ENCODE results near the gene IL12RB2.
"Not testable (repeated sequence)": the region's sequence is repeated elsewhere in the genome, so short reads cannot be mapped to it uniquely, and the experiment has no call there.

Gene IL12RB2

DNA sequence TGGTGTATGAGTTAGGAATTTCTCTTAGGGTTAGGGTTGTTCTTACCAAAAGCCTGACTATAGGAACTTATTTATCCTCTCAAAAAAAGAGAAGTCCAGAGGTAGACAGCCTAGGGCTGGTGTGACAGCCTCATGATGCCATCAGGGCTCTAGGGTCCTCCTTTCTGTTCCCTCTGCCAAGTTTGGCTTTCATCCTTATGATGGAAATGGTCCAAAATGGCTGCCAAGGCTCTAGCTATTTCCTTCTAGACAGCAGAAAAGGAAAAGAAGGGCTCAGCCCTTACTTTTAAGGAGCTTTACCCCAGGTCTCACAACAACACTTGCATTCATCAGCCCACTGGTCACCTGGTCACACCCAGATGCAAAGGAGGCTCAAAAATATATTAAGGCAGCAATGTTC is 44.5 kb downstream of the IL12RB2 start:
- DNase-seq, result no peak

DNA sequence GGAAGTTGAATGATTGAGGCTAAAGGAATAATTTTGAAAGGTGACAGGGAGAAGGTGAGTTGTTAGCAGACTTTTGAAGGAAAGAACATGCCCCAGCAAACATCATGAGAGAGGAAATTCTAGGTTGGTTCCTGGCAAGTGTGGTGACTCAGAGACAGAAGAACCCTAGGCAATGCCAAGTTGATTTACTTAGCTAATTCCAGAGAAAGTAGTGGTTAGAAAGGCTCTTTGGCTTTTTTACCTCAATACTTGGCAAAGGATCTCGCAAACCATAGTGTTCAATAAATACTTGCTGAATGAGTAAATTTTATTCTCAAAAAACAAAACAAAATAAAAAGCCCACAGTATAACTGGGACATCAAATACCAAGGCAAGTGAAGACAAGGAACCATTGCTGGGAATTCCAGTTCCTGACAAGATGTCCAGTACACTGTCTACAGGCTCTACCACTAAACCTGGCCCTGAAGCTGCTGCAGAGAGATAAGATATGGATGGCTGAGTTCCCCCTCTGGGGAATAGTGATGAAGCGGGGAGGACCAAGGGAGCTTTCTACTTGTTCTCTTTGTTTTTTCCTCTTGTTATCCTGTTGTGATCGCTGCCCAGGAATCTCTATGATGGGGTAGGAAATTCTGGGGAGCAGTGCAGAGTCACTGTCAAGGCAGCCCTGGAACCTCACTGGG is 48.2 kb downstream of the IL12RB2 start:
- no peak for DNase-seq

DNA sequence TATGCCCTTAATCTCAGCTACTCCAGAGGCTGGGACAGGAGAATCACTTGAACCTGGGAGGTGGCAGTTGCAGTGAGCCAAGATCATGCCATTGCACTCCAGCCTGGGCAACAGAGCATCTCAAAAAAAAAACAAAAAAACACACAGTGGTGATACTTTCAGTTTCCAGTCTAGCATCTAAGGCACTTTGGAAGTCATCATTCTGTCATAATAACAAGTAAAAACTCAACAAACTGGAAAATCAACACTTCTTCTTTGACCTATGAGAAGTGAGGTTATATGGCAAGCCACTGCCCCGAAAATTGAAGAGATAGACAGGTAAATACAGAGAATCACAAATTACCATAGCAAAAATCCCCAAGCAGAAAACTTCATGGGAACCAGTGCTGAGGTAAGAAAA is 51.9 kb downstream of the IL12RB2 start:
- DNase-seq, result no peak

DNA sequence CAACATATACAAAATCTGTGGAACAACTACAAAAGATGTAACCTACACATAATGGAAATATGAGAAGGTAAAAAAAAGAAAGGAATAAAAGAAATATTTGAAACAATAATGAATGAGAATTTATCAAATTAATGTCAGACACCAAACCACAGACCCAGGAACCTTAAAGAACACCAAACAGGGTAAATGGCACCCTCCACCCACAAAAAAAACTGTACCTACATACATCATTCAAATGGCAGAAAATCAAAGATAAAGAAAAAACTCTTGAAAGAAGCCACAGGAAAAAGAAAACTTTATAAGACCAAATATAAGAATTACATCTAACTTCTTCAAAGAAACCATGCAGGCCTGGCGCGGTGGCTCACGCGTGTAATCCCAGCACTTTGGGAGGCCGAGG is 54.0 kb downstream of the IL12RB2 start:
- no peak for DNase-seq

DNA sequence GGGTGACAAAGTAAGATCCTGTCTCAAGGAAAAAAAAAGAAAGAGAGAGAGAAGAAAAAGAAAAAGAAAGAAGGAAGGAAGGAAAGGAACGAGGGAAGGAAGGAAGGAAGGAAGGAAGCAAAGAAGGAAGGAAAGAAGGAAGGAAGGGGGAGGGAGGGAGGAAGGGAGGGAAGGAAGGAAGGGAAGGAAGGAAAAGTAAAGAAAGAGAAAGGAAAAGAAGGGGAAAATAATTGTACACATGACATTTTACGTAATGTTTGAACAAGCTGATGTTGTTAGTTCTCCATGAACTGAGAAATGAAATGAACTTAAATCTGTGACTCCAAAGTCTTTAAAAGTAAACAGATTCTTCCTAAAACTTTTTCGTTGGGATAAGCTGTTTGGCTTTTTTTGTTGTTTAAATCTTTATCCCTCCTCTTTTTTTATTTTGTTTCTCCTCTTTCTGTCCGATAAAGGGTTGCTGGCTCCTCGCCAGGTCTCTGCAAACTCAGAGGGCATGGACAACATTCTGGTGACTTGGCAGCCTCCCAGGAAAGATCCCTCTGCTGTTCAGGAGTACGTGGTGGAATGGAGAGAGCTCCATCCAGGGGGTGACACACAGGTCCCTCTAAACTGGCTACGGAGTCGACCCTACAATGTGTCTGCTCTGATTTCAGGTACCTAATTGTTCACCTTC is 59.8 kb downstream of the IL12RB2 start:
- peak; percentile 18 for DNase-seq

DNA sequence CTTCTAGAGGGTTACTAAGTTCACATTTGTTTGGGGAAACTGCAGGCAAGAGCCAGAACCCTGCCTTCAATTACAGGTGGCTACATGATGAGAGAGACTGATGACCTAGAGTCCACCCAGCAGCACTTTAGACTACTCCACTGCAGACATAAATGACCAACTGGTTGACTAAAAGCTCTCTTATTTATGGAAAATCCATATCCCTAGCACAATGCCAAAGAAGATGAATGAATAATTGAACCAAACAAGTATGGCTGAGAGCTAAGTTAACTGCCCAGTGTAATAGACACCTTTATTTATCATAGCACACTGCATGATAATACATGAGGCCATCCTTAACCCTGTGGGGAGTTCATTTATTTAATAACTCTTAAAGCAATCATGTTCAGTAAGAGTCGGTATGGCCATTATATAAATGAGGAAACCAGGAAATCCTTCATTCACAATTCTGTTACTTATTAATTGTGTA is 60.4 kb downstream of the IL12RB2 start:
- no peak for DNase-seq

DNA sequence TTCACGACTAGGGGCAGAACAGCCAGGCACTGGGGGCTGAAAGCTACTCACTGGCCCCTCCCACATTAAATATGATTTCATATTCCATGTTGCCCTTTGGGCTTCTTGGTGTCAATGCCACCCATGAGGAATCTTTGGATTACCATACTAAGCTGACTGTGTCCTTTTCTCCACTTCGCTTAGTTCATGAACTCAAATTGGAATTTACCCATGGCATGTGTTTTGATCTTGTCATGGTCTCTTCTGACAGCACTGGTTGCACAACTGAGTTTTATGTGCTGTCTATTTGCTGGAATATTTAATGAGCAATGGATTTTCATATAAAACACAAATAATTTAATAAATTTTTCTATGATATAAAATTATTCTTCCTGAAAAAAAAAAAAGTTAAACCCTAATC is 63.4 kb downstream of the IL12RB2 start:
- no peak for DNase-seq

DNA sequence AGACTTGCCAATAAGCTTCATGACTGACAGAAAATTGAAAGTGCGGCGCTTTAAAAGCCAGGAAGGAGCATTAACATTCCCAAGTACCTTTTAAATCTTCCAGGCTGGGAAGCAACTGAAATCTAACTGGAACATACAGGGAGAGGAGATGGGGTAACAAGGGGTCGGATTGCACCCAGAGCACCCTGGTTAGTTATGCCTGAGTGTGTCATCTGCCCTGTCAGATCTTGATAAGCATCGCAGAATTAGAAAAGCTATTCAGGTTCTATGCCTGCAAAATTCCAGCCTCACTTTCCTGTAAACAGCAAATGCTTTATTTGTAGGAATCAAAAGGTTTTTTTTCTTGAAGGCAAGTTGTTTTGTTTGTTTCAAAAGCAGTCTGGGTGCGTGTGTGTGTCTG is 64.0 kb downstream of the IL12RB2 start:
- no peak for DNase-seq

DNA sequence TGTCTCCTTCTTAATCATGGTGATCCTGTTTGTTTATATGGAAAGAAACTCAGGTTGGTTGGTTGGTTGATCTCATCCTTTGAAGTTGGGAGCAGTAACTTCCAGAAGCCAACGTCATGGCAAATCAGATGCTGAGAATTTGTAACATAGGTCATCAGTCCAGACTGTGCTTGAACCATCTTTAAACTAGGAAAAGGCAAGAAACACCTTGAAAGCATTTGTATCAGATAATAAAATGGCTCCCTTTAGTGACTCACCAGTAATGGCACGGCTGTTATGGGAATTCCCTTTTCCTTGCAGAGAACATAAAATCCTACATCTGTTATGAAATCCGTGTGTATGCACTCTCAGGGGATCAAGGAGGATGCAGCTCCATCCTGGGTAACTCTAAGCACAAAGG is 64.5 kb downstream of the IL12RB2 start:
- DNase-seq, result no peak

DNA sequence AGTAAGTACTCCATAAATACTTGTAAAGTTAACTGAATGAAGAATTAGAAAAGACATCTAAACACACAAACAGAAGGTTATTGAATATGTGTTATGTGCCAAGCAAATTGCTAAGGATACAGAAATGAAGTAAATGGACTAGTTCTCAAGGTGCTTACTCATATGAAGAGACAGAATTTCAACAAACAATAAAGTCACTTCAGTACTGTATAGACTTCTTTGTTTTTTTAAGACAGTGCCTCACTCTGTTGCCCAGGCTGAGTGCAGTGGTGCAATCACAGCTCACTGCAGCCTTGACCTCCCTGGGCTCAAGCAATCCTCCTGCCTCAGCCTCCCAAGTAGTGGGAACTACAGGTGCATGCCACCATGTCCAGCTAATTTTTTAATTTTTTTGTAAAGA is 65.2 kb downstream of the IL12RB2 start:
- no peak for DNase-seq

DNA sequence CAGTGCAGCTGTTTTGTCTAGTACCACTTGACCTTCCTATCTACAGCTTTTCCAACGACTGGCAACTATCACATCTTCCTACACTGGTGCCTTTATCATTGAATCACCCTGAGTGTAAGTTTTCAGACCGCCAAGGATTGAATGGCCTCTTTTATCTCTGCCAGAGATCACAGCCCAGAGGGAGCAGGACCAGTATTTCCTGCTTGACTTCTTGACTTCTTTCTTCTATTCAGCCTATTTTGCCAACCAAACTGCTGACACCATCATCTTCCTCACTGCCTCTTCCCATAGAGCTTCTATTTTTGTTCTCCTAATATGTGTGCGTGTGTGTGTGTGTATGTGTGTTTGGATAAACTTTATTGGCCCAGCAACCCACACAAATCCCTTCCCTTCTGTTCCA is 68.7 kb downstream of the IL12RB2 start:
- DNase-seq, result no peak

DNA sequence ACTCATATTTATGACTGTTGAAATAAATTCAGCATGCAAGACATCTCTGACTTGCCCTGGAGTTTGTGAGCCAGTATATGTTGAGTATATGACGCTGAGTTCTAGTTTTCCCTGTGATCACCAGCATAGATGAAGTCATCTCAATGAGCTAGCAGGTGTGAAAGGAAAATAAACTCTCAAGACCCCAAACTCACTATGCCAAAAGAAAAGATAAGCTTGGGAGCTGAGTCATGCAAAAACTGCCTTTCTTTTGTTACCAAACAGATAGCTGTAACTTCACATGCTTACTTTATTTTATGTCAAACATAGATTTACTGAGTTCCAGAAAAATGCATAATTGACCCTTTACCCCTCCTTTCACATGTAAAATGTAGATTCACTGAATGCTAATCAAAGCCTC is 69.6 kb downstream of the IL12RB2 start:
- DNase-seq, result no peak

DNA sequence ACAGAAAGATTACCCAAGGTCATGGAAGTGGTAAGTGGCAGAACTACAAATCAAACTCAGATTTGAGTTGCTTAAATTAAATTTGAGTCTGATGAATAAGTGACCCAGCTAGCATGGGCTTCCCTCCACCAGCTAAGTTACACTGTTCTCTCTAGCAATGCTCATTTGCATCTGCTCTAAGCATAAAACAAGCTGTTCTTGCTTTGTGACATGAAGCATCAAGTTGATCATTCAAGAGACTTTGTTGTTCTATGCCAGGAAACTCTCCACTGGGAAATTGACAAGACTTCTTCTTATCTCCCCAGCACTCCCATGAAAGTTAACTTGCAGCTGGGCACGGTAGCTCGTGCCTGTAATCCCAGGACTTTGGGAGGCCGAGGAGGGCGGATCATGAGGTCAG is 73.5 kb downstream of the IL12RB2 start:
- DNase-seq, result no peak

DNA sequence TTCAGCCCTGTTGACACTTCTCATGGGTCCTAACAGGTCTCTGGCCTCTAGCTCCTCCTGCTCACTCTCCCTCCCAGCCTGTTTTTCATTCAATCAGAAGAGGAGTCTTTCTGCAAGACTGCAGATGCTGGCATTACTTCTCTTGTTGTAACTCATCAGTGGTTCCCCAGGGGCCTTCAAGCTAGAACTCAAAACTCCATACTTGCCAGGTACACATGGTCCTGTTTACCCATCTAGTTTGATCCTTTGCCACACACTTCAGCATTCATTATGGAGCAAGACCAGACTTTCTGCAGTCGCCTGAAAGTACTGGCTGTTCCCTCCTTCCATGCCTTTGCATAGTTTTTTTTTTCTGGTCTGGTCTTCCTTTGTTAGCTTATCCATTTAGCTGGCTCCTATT is 74.6 kb downstream of the IL12RB2 start:
- DNase-seq, result no peak

DNA sequence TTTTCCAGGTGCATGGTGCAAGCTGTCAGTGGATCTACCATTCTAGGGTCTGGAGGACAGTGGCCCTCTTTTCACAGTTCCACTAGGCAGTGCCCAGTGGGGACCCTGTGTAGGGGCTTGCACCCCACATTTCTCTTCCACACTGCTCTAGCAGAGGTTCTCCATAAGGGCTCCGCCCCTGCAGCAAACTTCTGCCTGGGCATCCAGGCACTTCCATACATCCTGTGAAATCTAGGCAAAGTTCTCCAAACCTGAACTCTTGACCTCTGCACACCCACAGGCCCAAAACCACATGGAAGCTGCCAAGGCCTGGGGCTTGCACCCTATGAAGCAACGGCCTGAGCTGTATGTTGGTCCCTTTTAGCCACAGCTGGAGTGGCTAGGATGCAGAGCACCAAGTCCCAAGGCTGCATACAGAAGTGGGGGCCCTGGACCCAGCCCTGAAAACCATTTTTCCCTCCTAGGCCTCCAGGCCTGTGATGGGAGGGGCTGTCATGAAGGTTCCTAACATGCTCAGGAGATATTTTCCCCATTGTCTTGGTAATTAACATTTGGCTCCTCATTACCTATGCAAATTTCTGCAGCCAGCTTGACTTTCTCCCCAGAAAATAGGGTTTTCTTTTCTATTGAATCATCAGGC is 76.4 kb downstream of the IL12RB2 start:
- no peak for DNase-seq

DNA sequence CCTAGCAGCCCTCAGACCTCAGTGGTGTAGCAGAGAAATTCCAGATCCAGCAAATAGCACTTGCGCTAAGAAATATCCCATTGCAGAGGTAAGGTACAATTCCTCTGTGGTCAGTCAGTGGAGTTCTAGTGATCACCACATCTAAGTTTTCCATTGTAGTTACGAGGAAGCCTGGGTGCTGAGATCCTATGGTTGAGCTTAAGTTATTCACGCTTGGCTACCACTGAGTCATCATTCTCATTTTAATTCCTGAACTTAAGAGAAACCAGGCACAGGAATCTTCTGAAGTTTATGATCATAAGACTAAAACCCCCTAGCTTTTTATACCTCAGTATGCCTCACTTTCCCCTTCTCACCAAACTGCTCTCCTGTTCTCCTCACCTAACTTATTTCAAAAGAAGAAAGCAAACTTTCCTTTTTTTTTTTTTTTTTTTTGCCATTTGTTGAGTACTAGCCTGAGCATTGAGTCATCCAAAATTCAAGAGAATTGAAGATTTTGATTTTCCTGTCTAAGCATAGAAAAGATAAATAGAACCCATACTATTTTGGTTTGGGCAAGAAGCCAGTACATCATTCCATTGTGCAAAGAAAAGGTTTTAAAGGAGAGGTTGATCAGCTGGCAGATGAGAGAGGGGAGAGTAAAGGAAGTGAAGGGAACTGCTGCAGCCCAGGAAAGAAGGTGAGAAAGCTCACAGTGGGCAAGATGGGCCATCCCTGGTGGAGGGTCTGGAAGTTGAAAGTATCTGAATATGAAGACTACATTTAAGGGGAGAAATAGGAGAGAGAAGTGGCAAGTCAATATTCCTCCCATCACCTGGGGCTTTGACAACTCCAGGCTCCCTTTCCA is 82.6 kb downstream of the IL12RB2 start:
- DNase-seq, result no peak

DNA sequence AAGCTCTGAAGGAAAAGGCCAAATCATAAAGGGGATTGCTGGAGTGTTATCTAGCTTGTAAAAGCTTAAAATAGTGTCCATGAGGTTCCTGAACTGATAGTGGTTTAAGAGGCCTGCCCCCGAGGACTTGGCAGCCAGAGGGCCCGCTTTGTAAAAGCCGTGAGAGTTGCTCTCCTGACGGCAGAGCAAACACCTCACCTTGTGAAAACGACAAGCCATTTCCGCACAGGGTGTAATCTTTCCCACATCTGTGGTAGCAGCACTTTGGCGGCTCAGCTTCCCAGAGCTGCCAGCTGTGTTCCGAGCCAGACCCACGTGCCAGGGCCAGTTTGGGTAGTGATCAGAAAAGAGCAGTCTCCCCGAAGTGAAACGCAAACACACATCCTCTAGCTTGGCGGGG is 85.6 kb downstream of the IL12RB2 start:
- peak; percentile 35 for DNase-seq

DNA sequence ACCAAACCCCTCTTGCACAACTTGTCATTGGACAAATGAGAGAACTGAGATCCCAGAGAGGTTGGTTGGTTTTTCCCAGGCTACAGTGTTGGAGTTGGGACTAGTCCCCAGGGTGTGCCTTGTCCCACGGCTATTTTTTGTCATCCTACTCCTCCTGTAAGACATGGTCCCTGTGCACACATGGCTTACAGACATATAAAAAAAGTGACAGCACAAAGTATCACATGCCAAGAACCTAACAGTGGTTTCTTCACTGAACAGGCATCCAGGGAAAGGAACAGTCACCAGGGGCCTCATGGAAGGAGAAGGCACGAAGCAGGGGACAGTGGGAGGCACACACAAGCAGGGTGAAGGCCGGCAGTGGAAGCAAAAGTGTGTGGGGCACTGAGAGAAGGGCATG is 86.1 kb downstream of the IL12RB2 start:
- DNase-seq, result no peak

DNA sequence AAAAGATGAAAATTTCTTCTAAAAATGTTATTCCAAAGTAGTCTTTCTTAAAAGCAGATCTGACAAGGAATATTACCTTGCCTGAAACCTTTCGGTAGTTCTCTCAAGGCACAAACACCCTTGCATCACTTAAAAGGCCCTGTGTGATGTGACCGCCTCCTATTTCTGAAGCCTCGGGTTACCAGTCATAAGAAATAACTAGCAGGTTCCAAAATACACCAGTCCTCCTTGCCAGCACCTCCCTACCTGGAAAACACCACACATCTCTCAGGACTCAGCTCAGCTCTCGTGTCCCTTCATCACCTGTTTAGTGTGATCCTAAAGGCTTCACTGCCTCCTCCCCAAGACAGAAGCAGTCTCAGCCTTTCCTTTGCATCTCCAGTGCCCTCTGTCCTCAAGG is 86.9 kb downstream of the IL12RB2 start:
- no peak for DNase-seq

DNA sequence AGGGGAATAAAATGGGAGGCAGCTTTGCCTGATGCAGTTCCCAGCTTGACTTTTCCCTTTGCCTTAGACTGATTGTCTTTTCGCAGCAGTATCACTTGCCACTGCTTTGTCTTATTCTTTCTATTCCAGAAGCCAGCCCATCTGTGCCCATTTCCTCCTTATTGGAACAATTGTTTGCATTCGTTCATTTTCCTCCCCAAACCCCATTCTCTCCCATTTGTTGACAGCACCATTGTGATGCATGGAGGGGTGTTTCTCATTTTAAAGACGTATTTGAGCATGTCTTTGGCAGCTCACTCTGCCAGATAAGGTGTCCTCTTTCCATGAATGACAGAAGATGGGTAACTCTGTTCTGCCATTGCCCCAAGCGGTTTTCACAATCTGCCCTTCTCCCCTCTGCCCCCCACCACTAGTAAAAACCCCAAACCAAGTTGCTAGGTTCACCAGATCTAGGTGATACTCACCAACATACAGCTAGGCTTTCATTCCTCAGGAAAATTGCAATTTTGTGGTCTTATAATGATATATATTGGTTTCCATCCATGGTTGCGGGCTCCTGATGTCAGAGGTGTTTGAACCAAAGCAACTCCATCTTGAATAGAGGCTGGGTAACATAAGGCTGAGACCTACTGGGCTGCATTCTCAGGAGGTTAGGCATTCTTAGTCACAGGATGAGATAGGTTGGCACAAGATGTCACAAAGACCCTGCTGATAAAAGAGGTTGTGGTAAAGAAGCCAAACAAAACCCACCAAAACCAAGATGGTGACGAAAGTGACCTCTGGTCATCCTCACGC is 91.7 kb downstream of the IL12RB2 start:
- no peak for DNase-seq

DNA sequence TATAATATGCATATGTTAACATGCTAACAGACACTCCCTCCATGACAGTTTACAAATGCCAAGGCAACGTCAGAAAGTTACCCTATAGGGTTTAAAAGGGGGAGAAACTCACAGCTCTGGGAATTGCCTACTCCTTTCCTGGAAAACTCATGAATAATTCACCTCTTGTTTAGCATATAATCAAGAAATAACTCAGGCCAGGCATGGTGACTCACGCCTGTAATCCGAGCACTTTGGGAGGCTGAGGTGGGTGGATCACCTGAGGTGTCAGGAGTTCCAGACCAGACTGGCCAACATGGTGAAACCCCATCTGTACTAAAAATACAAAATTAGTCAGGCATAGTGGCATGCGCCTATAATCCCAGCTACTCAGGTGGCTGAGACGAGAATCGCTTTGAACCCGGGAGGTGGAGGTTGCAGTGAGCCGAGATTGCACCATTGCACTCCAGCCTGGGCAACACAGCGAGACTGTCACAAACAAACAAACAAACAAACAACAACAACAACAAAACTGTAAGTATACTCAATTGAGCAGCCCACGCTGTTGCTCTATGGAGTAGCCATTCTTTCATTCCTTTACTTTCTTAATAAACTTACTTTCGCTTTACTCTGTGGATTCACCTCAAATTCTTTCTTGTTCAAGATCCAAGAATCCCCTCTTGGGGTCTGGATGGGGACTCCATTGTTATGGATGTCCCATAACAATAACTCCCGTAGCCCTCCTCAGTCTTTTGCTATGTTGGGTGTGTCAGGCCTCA is 92.5 kb downstream of the IL12RB2 start:
- not testable (repeated sequence) for DNase-seq

DNA sequence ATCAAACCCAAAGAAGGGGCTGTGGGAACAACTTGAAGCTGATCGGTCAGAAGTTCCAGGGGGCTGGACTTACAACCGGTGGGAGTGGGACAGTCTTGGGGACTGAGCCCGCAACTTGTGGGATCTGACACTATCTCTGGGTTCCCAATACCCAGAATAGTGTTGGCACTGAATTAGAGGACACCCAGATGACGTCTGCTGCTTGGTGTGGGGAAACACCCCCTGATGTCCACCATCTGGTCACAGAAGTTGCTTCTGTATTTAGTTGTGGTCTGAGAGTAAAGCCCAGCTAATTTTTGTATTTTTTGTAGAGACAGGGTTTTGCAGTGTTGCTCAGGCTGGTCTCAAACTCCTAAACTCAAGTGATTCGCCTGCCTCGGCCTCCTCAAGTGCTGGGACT is 93.8 kb downstream of the IL12RB2 start:
- DNase-seq, result no peak
